Erythroblast (primary cell): ENCODE measurements around the gene SNED1.

Source experiments
- DNase-seq, 2 experiments: peaks; one replicate each; lab custom pipeline; 2025; lab: John Stamatoyannopoulos, UW
- GATA1 ChIP-seq: IDR thresholded peaks from 2 replicates; pipeline ENCODE4 v1.6.1; 2011; ENCODE audit warnings: low read depth, mild to moderate bottlenecking, control low read depth, low read length, moderate library complexity
- POLR2A ChIP-seq: IDR thresholded peaks from 2 replicates; pipeline ENCODE4 v1.6.1; 2011; ENCODE audit warnings: mild to moderate bottlenecking, low read length

SNED1 gene

GRCh38 chr2:240956935-240957655 lies 41.3 kb upstream of the SNED1 start:
- no peak for DNase-seq
- TF ChIP-seq GATA1 (no peak), POLR2A (no peak)

GRCh38 chr2:240957656-240958365 lies 40.6 kb upstream of the SNED1 start:
- DNase-seq = no peak
- TF ChIP-seq GATA1 = no peak
- no peak for TF ChIP-seq POLR2A

- TF ChIP-seq POLR2A = no peak
- TF ChIP-seq GATA1 = no peak
- DNase-seq = no peak
Measured at GRCh38 chr2:240958366-240959213, 39.8 kb upstream of the SNED1 start.

- no peak for DNase-seq
- TF ChIP-seq POLR2A (no peak), GATA1 (no peak)
Measured at GRCh38 chr2:240959214-240959940, 39.0 kb upstream of the SNED1 start.

GRCh38 chr2:240959941-240960308 lies 38.5 kb upstream of the SNED1 start:
- TF ChIP-seq GATA1 (no peak), POLR2A (no peak)
- no peak for DNase-seq

GRCh38 chr2:240960309-240960970 lies 38.0 kb upstream of the SNED1 start:
- DNase-seq = no peak
- no peak for TF ChIP-seq POLR2A
- TF ChIP-seq GATA1 = no peak

GRCh38 chr2:240960971-240961876 lies 37.2 kb upstream of the SNED1 start:
- TF ChIP-seq POLR2A (no peak), GATA1 (no peak)
- DNase-seq = no peak

GRCh38 chr2:240961910-240962299 lies 36.5 kb upstream of the SNED1 start:
- TF ChIP-seq GATA1 (no peak), POLR2A (no peak)

GRCh38 chr2:240962300-240963064 lies 35.9 kb upstream of the SNED1 start:
- TF ChIP-seq POLR2A = no peak
- no peak for TF ChIP-seq GATA1
- DNase-seq = no peak

More at GRCh38 chr2:240961910-240962299, 36.5 kb upstream of the SNED1 start:
- DNase-seq = no peak

GRCh38 chr2:240963065-240963867 lies 35.2 kb upstream of the SNED1 start:
- no peak for DNase-seq
- TF ChIP-seq POLR2A (no peak), GATA1 (no peak)
